OCI-LY3 (cell line): Measurements from ENCODE around the gene DGCR6.

Experiments
- CTCF ChIP-seq: fragments of 200-600, 300-600 bp; sonication (generic); IDR thresholded peaks from 2 replicates; pipeline ENCODE4 v1.5.1; 2014; ENCODE audit warnings: antibody characterized with exemption, low read length, low read depth
- EZH2phosphoT487 ChIP-seq: fragments of 200-600 bp; shearing (Covaris generic); IDR thresholded peaks from 2 replicates; pipeline ENCODE4 v1.6.1; 2018; ENCODE audit warnings: antibody characterized with exemption, mixed run types, low read depth

GRCh38 chr22:18954990-18955571 is 49.0 kb downstream of the DGCR6 start:
- TF ChIP-seq CTCF (no peak), EZH2phosphoT487 (no peak)
